Measurements from ENCODE around the gene DUSP28.

DUSP28 gene

DNA sequence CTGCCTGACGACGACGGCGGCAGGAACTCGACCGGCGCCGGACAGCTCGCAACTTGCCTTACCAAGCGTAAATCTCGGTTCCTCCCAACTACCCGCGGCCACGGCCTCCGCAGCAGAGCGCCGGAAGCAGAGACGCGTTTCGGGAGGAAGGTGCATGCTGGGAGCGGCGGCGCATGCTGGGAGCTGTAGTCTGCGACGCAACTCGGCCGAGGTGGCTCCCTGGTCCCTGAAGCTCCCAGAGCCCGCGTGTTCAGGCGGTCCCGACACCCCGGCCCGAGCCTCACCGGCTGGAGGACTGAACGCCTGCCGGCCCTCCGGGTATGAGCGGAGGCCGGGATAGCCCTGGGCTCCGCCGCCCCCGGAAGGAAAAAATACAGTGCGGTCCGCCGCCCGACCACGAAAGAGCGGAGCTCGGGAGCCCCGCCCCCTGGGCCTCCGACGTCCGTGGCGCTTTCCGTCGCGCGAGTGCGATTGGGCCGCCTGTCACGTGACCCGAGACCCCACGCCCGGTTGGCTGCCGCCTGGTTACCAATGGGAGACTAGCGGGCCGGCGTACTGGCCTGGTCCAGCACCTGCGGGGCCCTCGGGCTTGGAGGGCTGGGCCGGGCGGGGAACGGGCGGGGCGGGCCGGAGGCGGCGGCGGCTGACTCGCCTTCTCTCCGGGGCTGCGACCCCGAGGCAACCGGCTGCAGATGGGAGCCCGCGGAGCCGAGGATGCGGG, 26.2 kb downstream of the DUSP28 start, which contains the start of gene CAPN10:
TSS of gene CAPN10 (plus strand) at position 537 of the 721 bp plus-strand sequence. CDS start at position 715, 178 bp downstream.
- ATAC-seq, result peak; percentile 96
- peak; percentile 17; the same call in 1 of the 2 replicates for TF ChIP-seq ZNF8 (CRISPR knock-in tag; IDR thresholded peaks at IDR 0.05)
- TF ChIP-seq TCF4 (CRISPR knock-in tag; IDR thresholded peaks at IDR 0.05; ENCODE audit: borderline replicate concordance), result no peak
- TF ChIP-seq TOX (CRISPR knock-in tag; IDR thresholded peaks at IDR 0.05; ENCODE audit: borderline replicate concordance), result no peak
- no peak for TF ChIP-seq ZFP30 (CRISPR knock-in tag; IDR thresholded peaks at IDR 0.05)
- TF ChIP-seq, protein P1, sequence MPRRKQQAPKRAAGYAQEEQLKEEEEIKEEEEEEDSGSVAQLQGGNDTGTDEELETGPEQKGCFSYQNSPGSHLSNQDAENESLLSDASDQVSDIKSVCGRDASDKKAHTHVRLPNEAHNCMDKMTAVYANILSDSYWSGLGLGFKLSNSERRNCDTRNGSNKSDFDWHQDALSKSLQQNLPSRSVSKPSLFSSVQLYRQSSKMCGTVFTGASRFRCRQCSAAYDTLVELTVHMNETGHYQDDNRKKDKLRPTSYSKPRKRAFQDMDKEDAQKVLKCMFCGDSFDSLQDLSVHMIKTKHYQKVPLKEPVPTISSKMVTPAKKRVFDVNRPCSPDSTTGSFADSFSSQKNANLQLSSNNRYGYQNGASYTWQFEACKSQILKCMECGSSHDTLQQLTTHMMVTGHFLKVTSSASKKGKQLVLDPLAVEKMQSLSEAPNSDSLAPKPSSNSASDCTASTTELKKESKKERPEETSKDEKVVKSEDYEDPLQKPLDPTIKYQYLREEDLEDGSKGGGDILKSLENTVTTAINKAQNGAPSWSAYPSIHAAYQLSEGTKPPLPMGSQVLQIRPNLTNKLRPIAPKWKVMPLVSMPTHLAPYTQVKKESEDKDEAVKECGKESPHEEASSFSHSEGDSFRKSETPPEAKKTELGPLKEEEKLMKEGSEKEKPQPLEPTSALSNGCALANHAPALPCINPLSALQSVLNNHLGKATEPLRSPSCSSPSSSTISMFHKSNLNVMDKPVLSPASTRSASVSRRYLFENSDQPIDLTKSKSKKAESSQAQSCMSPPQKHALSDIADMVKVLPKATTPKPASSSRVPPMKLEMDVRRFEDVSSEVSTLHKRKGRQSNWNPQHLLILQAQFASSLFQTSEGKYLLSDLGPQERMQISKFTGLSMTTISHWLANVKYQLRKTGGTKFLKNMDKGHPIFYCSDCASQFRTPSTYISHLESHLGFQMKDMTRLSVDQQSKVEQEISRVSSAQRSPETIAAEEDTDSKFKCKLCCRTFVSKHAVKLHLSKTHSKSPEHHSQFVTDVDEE (CRISPR knock-in tag; IDR thresholded peaks at IDR 0.05), result no peak
- TF ChIP-seq, protein P2, sequence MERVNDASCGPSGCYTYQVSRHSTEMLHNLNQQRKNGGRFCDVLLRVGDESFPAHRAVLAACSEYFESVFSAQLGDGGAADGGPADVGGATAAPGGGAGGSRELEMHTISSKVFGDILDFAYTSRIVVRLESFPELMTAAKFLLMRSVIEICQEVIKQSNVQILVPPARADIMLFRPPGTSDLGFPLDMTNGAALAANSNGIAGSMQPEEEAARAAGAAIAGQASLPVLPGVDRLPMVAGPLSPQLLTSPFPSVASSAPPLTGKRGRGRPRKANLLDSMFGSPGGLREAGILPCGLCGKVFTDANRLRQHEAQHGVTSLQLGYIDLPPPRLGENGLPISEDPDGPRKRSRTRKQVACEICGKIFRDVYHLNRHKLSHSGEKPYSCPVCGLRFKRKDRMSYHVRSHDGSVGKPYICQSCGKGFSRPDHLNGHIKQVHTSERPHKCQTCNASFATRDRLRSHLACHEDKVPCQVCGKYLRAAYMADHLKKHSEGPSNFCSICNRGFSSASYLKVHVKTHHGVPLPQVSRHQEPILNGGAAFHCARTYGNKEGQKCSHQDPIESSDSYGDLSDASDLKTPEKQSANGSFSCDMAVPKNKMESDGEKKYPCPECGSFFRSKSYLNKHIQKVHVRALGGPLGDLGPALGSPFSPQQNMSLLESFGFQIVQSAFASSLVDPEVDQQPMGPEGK (CRISPR knock-in tag; IDR thresholded peaks at IDR 0.05; ENCODE audit: borderline replicate concordance), result no peak

DNA sequence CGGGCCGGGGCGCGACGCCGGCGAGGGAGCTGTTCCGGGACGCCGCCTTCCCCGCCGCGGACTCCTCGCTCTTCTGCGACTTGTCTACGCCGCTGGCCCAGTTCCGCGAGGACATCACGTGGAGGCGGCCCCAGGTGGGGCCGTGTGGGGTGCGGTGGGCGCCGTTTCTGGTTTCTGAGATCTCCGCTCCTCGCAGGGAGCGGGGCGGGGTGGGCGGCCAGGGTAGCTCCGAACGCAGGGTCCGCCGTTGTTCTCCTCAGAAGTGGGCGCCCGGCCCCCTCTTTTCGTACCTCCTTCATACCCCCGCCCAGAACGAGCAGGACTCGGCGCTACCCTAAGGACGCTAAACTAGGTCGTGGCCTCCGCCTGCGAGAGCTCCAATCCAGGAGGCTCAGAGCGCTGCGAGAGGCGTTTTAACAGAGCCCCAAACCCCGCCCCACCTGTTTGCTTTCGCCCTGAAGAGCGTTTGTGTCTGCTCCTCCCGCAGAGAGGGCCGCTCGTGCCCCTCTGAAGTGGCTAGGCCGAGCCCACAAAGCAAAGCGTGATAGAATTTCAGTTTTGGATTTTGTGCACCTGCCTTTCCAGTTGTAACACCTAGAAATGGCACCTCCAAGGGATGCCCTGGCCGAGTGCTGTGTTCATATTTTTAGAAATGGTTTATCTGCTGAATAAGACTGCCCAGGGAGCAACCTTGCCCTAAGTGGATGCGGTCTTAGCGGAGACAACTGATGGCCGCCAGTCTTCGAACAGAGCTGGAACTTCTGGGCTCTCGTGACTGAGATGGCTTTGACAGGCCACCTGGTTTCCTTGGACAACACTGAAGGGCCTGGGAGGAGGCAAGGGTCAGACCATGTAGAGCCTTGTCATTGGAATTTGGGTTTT, 27.0 kb downstream of the DUSP28 start:
- TF ChIP-seq SNAI2 (CRISPR knock-in tag; IDR thresholded peaks at IDR 0.05) (no peak), ZNF8 (CRISPR knock-in tag; IDR thresholded peaks at IDR 0.05) (no peak)
- peak; percentile 51 for ATAC-seq

DNA sequence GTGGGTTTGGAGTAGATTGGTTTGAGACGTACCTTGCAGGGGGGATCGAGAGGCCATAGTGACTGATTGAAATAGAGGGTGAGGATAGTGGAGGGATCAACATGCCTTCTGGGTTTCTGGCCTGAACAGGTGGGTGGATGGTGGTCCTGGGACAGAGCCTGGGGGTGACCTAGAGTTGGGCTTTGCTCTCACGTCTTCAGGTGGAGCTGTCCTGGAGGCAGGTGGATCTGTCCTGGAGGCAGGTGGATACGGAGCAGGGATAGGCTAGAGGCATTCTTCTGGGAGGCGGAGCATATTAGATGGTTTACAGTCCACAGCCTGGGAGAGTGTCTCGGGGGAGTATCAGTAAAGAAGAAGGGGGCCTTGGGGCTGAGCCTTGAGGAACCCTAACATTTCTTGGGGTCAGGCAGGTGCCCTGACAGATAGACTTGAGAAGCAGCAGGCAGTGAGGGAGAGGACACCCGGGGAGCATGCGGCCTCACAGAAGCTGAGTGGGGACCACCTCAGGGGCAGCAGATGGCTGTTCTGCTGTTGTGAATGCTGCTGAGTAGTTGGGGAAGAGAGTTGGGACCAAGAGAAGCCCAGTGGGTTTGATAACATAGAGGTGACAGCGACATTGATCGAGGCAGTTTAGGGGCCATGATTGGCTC, 28.0 kb downstream of the DUSP28 start:
- no peak for ATAC-seq

DNA sequence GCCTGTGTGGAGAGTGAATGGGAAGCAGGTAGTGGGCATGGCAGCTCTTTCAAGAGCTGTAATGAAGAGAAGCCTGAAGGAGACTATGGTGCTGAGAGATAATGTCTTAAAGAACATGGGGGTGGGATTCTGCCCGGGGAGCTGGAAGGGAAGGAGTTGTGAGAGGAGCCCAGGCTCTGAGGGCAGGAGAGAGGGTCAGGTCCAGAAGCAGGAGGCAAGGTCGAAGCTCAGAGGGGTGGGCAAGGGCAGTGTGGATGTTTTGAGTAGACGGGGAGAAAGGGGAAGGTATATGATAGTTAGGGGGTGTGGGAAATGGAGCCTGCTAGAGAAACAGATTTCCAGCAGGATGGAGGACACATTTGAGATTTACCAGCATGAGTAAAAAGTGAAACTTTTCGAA, 28.5 kb downstream of the DUSP28 start:
- ATAC-seq, result no peak
- TF ChIP-seq TCF4 (CRISPR knock-in tag; IDR thresholded peaks at IDR 0.05; ENCODE audit: borderline replicate concordance) (no peak), ZNF70 (CRISPR knock-in tag; IDR thresholded peaks at IDR 0.05) (no peak), ISL1 (CRISPR knock-in tag; IDR thresholded peaks at IDR 0.05) (no peak), ARNTL (CRISPR knock-in tag; IDR thresholded peaks at IDR 0.05; ENCODE audit: borderline replicate concordance, low read depth) (no peak), ZC3H10 (CRISPR knock-in tag; IDR thresholded peaks at IDR 0.05) (no peak), ZFP3 (CRISPR knock-in tag; IDR thresholded peaks at IDR 0.05) (no peak), ZFP30 (CRISPR knock-in tag; IDR thresholded peaks at IDR 0.05) (no peak), TOX (CRISPR knock-in tag; IDR thresholded peaks at IDR 0.05; ENCODE audit: borderline replicate concordance) (no peak), ZNF565 (CRISPR knock-in tag; conservative IDR thresholded peaks at IDR 0.05; ENCODE audit: low read depth) (no peak), PPARA (CRISPR knock-in tag; IDR thresholded peaks at IDR 0.05; ENCODE audit: borderline replicate concordance) (no peak)
- TF ChIP-seq, protein P3, sequence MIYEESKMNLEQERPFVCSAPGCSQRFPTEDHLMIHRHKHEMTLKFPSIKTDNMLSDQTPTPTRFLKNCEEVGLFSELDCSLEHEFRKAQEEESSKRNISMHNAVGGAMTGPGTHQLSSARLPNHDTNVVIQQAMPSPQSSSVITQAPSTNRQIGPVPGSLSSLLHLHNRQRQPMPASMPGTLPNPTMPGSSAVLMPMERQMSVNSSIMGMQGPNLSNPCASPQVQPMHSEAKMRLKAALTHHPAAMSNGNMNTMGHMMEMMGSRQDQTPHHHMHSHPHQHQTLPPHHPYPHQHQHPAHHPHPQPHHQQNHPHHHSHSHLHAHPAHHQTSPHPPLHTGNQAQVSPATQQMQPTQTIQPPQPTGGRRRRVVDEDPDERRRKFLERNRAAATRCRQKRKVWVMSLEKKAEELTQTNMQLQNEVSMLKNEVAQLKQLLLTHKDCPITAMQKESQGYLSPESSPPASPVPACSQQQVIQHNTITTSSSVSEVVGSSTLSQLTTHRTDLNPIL (CRISPR knock-in tag; IDR thresholded peaks at IDR 0.05; ENCODE audit: low read depth), result no peak
- TF ChIP-seq, protein P2 (CRISPR knock-in tag; IDR thresholded peaks at IDR 0.05; ENCODE audit: borderline replicate concordance), result no peak

More for the DNA sequence above, 28.0 kb downstream of the DUSP28 start:
- TF ChIP-seq ZNF70 (CRISPR knock-in tag; IDR thresholded peaks at IDR 0.05) (no peak), RARB (CRISPR knock-in tag; IDR thresholded peaks at IDR 0.05) (no peak), ZC3H10 (CRISPR knock-in tag; IDR thresholded peaks at IDR 0.05) (no peak), BACH2 (CRISPR knock-in tag; IDR thresholded peaks at IDR 0.05; ENCODE audit: borderline replicate concordance) (no peak), ZFP3 (CRISPR knock-in tag; IDR thresholded peaks at IDR 0.05) (no peak), GLIS3 (CRISPR knock-in tag; IDR thresholded peaks at IDR 0.05) (no peak), ESRRG (CRISPR knock-in tag; IDR thresholded peaks at IDR 0.05) (no peak), TOX (CRISPR knock-in tag; IDR thresholded peaks at IDR 0.05; ENCODE audit: borderline replicate concordance) (no peak), OSR1 (CRISPR knock-in tag; IDR thresholded peaks at IDR 0.05) (no peak), SNAI2 (CRISPR knock-in tag; IDR thresholded peaks at IDR 0.05) (no peak)
- TF ChIP-seq, protein P4, sequence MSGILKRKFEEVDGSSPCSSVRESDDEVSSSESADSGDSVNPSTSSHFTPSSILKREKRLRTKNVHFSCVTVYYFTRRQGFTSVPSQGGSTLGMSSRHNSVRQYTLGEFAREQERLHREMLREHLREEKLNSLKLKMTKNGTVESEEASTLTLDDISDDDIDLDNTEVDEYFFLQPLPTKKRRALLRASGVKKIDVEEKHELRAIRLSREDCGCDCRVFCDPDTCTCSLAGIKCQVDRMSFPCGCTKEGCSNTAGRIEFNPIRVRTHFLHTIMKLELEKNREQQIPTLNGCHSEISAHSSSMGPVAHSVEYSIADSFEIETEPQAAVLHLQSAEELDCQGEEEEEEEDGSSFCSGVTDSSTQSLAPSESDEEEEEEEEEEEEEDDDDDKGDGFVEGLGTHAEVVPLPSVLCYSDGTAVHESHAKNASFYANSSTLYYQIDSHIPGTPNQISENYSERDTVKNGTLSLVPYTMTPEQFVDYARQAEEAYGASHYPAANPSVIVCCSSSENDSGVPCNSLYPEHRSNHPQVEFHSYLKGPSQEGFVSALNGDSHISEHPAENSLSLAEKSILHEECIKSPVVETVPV (CRISPR knock-in tag; IDR thresholded peaks at IDR 0.05), result no peak
- TF ChIP-seq, protein P2 (CRISPR knock-in tag; IDR thresholded peaks at IDR 0.05; ENCODE audit: borderline replicate concordance), result no peak
